Osteocyte (in vitro differentiated cells): ENCODE measurements around the gene NCEH1. TPM values are rescaled to one million over a fixed set of nuclear protein-coding genes. Genes with fewer than 3 reads are reported as not detected.

Experiments used
- DNase-seq: peaks from one replicate; pipeline ENCODE4 v3.0.0; 2021; ENCODE audit warnings: mixed read lengths; ENCODE audit not compliant: unreplicated experiment; ENCODE audit errors: extremely low spot score
- H3K27ac Mint-ChIP-seq: one replicate; pipeline ENCODE4 v1.8.0; 2021; ENCODE audit warnings: mild to moderate bottlenecking, mixed read lengths; ENCODE audit not compliant: unreplicated experiment
- H3K27me3 Mint-ChIP-seq: one replicate; pipeline ENCODE4 v1.8.0; 2021; ENCODE audit warnings: mixed read lengths; ENCODE audit not compliant: unreplicated experiment
- H3K36me3 Mint-ChIP-seq: one replicate; pipeline ENCODE4 v1.8.0; 2021; ENCODE audit warnings: mixed read lengths; ENCODE audit not compliant: unreplicated experiment
- H3K4me1 Mint-ChIP-seq: one replicate; pipeline ENCODE4 v1.8.0; 2021; ENCODE audit warnings: mixed read lengths; ENCODE audit not compliant: unreplicated experiment
- H3K4me3 Mint-ChIP-seq: one replicate; pipeline ENCODE4 v1.8.0; 2021; ENCODE audit warnings: mild to moderate bottlenecking, moderate library complexity, mixed read lengths; ENCODE audit not compliant: unreplicated experiment
- H3K9me3 Mint-ChIP-seq: one replicate; pipeline ENCODE4 v1.8.0; 2021; ENCODE audit warnings: mixed read lengths; ENCODE audit not compliant: unreplicated experiment
- CTCF ChIP-seq: fragments of 200-600 bp; sonication (generic); IDR thresholded peaks from 2 replicates; pipeline ENCODE4 v1.5.0; 2021; ENCODE audit warnings: antibody characterized with exemption, mild to moderate bottlenecking, moderate library complexity
- total RNA-seq: library from RNA; stranded (reverse); gene quantifications from 2 replicates; pipeline ENCODE4 v1.2.1, GENCODE V29; 2021

Gene NCEH1
- total RNA-seq, 1 donor from 2014 or later = 6.7 TPM

- H3K36me3 Mint-ChIP-seq = no peaks in the 10 kb centered on the region
- H3K4me3 Mint-ChIP-seq = no peak overlapping the region
- no peak overlapping the region for H3K27ac Mint-ChIP-seq
- peaks cover 14% of the 10 kb centered on the region for H3K4me1 Mint-ChIP-seq
- H3K9me3 Mint-ChIP-seq = no peaks in the 10 kb centered on the region
- H3K27me3 Mint-ChIP-seq = no peaks in the 10 kb centered on the region
- no peak for TF ChIP-seq CTCF
- no peak for DNase-seq
Measured at GRCh38 chr3:172617976-172618375, 92.9 kb downstream of the NCEH1 start.

- TF ChIP-seq CTCF = no peak
- H3K9me3 Mint-ChIP-seq = no peaks in the 10 kb centered on the region
- H3K27ac Mint-ChIP-seq = no peak overlapping the region
- DNase-seq = no peak
- no peak overlapping the region for H3K4me3 Mint-ChIP-seq
- H3K27me3 Mint-ChIP-seq = no peaks in the 10 kb centered on the region
- no peaks in the 10 kb centered on the region for H3K36me3 Mint-ChIP-seq
- peaks cover 10% of the 10 kb centered on the region for H3K4me1 Mint-ChIP-seq
Measured at GRCh38 chr3:172617013-172617706, 93.7 kb downstream of the NCEH1 start.

GRCh38 chr3:172616031-172616461 lies 94.8 kb downstream of the NCEH1 start:
- H3K4me1 Mint-ChIP-seq = peaks cover 10% of the 10 kb centered on the region
- H3K36me3 Mint-ChIP-seq = no peaks in the 10 kb centered on the region
- TF ChIP-seq CTCF = no peak
- no peak overlapping the region for H3K4me3 Mint-ChIP-seq
- peaks cover 1% of the 10 kb centered on the region for H3K9me3 Mint-ChIP-seq
- no peak overlapping the region for H3K27ac Mint-ChIP-seq
- no peak for DNase-seq
- H3K27me3 Mint-ChIP-seq = no peaks in the 10 kb centered on the region

- TF ChIP-seq CTCF = no peak
- H3K27ac Mint-ChIP-seq = no peak overlapping the region
- no peaks in the 10 kb centered on the region for H3K36me3 Mint-ChIP-seq
- H3K27me3 Mint-ChIP-seq = no peaks in the 10 kb centered on the region
- peaks cover 10% of the 10 kb centered on the region for H3K4me1 Mint-ChIP-seq
- H3K9me3 Mint-ChIP-seq = peaks cover 9% of the 10 kb centered on the region
- DNase-seq = no peak
- no peak overlapping the region for H3K4me3 Mint-ChIP-seq
Measured at GRCh38 chr3:172615296-172615695, 95.6 kb downstream of the NCEH1 start.

GRCh38 chr3:172614340-172615274 lies 96.3 kb downstream of the NCEH1 start:
- Mint-ChIP-seq H3K36me3 (no peaks in the 10 kb centered on the region), H3K27ac (no peak overlapping the region), H3K27me3 (no peaks in the 10 kb centered on the region), H3K4me1 (peaks cover 10% of the 10 kb centered on the region), H3K9me3 (peaks cover 9% of the 10 kb centered on the region), H3K4me3 (no peak overlapping the region)
- TF ChIP-seq CTCF = no peak
- no peak for DNase-seq
